Sigmoid colon (tissue), 7 donors: ENCODE measurements around the gene TM9SF4. TPM values are rescaled to one million over a fixed set of nuclear protein-coding genes. Genes with fewer than 3 reads are reported as not detected.
A peak's percentile ranks its signal among the peaks of the same experiment; 100 is the strongest.
"Not testable (repeated sequence)": the region's sequence is repeated elsewhere in the genome, so short reads cannot be mapped to it uniquely, and the experiment has no call there.

Experiments used
- DNase-seq: peaks from one replicate; pipeline ENCODE4 v3.0.0-alpha.2; 2019
- H3K27ac ChIP-seq, 4 donors: fragments of 200-600 bp; sonication (generic); one replicate each; pipeline ENCODE4 v1.5.1; 2016 to 2019; ENCODE audit warnings: mild to moderate bottlenecking in 1 of 4
- H3K27me3 ChIP-seq, 3 donors: fragments of 200-600 bp; sonication (generic); one replicate each; pipeline ENCODE4 v1.5.1; 2019; ENCODE audit warnings: mild to moderate bottlenecking in 1 of 3
- H3K36me3 ChIP-seq, 4 donors: fragments of 200-600 bp; sonication (generic); one replicate each; pipeline ENCODE4 v1.5.1; 2016 to 2019
- H3K4me1 ChIP-seq, 4 donors: fragments of 200-600 bp; sonication (generic); one replicate each; pipeline ENCODE4 v1.5.1; 2017 to 2019
- H3K4me3 ChIP-seq, 4 donors: fragments of 200-600 bp; sonication (generic); one replicate each; pipeline ENCODE4 v1.5.1; 2017 to 2019; ENCODE audit warnings: mild to moderate bottlenecking in 2 of 4, moderate library complexity in 1 of 4
- H3K9me3 ChIP-seq, 4 donors: fragments of 200-600 bp in 3 of 4; sonication (generic) in 3 of 4; one replicate each; pipeline versions ENCODE4 v1.5.1 to v1.6.1; 2013 to 2019
- EP300 ChIP-seq, 4 donors: sonication (generic); formaldehyde crosslinking; IDR thresholded peaks; one replicate each; pipeline ENCODE4 v1.6.1; 2017; ENCODE audit warnings: antibody characterized with exemption in 4 of 4
- POLR2A ChIP-seq, 2 donors: fragments of 450-650 bp; IDR thresholded peaks; one replicate each; pipeline ENCODE4 v1.6.1; 2016; ENCODE audit warnings: antibody characterized with exemption in 2 of 2, mild to moderate bottlenecking in 2 of 2, moderate library complexity in 2 of 2
- POLR2AphosphoS5 ChIP-seq, 4 donors: sonication (generic); formaldehyde crosslinking; IDR thresholded peaks; one replicate each; pipeline ENCODE4 v1.6.1; 2017; ENCODE audit warnings: antibody characterized with exemption in 4 of 4
- WGBS, 2 donors: extraction: QIAGEN DNeasy Blood & Tissue Kit; methylation state at CpG; one replicate each; pipeline ENCODE4 v1.1.7; 2013; 5-methylcytosine and 5-hydroxymethylcytosine counted together
- intact Hi-C: fragments of 100-400 bp; cut with DNase I; formaldehyde crosslinking; loops from one replicate; pipeline ENCODE4 v1.15.1; 2023
- polyA plus RNA-seq, 3 donors: library from polyadenylated mRNA; stranded (reverse); fragments of 200-250 nt; gene quantifications; one replicate each; pipeline ENCODE4 v1.2.3, GENCODE V29; 2013
- total RNA-seq, 4 donors: library from RNA; depleted of rRNA; stranded (reverse); fragments of >200 nt; gene quantifications; one replicate each; pipeline ENCODE4 v1.1.0, GENCODE V29; 2016
- TF ChIP-seq, protein P1 (sequence below), 4 experiments: fragments of 450-650 bp in 3 of 4; fragments of 200-600 bp in 1 of 4; IDR thresholded peaks; one replicate each; pipeline ENCODE4 v1.5.1; 2016 to 2019; ENCODE audit warnings: antibody characterized with exemption in 4 of 4, mild to moderate bottlenecking in 3 of 4, moderate library complexity in 2 of 4
- donor health status: healthy with polysubstance abuse.
- donor health status: Bipolar disorder and iron deficiency.
- donor health status: healthy.

Gene TM9SF4
- total and polyA plus RNA-seq, 7 donors: 6.6 to 38.3 (median 17.1) TPM

DNA sequence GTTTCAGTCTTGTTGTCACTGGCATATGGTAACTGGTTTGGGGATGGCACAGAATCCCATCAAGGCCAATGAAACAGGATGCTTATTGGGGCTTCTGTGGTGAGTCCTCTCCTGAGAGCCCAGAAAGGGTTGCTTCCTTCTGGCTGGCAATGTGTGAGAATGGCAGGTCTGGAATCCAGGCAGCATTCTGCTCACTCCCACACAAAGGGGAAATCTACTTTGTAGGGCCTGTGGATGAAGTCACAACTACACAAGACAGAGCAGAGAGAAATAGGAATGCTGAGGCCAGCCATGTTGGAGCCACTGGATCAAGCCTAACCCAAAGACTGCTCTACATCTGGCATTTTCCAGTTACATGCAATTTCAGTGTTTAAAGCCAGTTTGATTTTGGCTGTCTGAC lies 82.4 kb downstream of the TM9SF4 start:
- Histone ChIP-seq H3K4me3 (no peak overlapping the region), H3K27ac (no peak overlapping the region), H3K27me3 (no peaks in the 10 kb centered on the region), H3K9me3 (no peaks in the 10 kb centered on the region), H3K36me3 (peaks cover under 1 to 22% (median 17%) of the 10 kb centered on the region in 4 donors), H3K4me1 (peaks cover 0 to 46% (median 23%) of the 10 kb centered on the region in 4 donors)
- DNase-seq: no peak
- no peak for TF ChIP-seq EP300 (IDR thresholded peaks at IDR 0.05)
- intact Hi-C loops: loop anchor here (5.0 kb wide), 1 partner anchor 85 kb away; the partner anchor contains the start of gene KIF3B

- Histone ChIP-seq H3K9me3 (no peaks in the 10 kb centered on the region), H3K4me3 (no peak overlapping the region), H3K4me1 (peaks cover 0 to 40% (median 22%) of the 10 kb centered on the region in 4 donors), H3K36me3 (peaks cover 7 to 30% (median 25%) of the 10 kb centered on the region in 4 donors), H3K27me3 (no peaks in the 10 kb centered on the region), H3K27ac (peak overlapping the region in 2 of 4 donors; percentile 39 to 55)
- DNase-seq: no peak
- TF ChIP-seq, protein P1, sequence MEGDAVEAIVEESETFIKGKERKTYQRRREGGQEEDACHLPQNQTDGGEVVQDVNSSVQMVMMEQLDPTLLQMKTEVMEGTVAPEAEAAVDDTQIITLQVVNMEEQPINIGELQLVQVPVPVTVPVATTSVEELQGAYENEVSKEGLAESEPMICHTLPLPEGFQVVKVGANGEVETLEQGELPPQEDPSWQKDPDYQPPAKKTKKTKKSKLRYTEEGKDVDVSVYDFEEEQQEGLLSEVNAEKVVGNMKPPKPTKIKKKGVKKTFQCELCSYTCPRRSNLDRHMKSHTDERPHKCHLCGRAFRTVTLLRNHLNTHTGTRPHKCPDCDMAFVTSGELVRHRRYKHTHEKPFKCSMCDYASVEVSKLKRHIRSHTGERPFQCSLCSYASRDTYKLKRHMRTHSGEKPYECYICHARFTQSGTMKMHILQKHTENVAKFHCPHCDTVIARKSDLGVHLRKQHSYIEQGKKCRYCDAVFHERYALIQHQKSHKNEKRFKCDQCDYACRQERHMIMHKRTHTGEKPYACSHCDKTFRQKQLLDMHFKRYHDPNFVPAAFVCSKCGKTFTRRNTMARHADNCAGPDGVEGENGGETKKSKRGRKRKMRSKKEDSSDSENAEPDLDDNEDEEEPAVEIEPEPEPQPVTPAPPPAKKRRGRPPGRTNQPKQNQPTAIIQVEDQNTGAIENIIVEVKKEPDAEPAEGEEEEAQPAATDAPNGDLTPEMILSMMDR (IDR thresholded peaks at IDR 0.05): no peak
- TF ChIP-seq EP300 (IDR thresholded peaks at IDR 0.05) (no peak), POLR2AphosphoS5 (IDR thresholded peaks at IDR 0.05) (no peak), POLR2A (IDR thresholded peaks at IDR 0.05) (no peak)
- 62 to 81% methylated on average over 3 of the region's 3 CpGs for WGBS, 2 donors
- intact Hi-C loops: loop anchor here (5.0 kb wide), 1 partner anchor 85 kb away; the partner anchor contains the start of gene KIF3B
These were observed 83.2 kb downstream of the TM9SF4 start for GRCh38 chr20:32192698-32193097.

- not testable (repeated sequence) for H3K4me3 ChIP-seq, H3K9me3 ChIP-seq, DNase-seq, H3K27me3 ChIP-seq
- intact Hi-C loops: loop anchor here (5.0 kb wide), 1 partner anchor 84 kb away; the partner anchor contains the start of gene KIF3B
- H3K27ac ChIP-seq: peak overlapping the region in 2 of 4 donors; percentile 39 to 55
- H3K36me3 ChIP-seq: peaks cover 7 to 35% (median 25%) of the 10 kb centered on the region in 4 donors
- 88 to 96% methylated on average over 5 of the region's 5 CpGs for WGBS, 2 donors
- peaks cover 0 to 34% (median 18%) of the 10 kb centered on the region in 4 donors for H3K4me1 ChIP-seq
These were observed 83.8 kb downstream of the TM9SF4 start for GRCh38 chr20:32193336-32193735.

GRCh38 chr20:32193996-32194395 lies 84.5 kb downstream of the TM9SF4 start:
- Histone ChIP-seq H3K27ac (peak overlapping the region in 2 of 4 donors; percentile 39 to 55), H3K9me3 (no peaks in the 10 kb centered on the region), H3K4me3 (no peak overlapping the region), H3K4me1 (peaks cover 0 to 27% (median 11%) of the 10 kb centered on the region in 4 donors), H3K36me3 (peaks cover 7 to 42% (median 25%) of the 10 kb centered on the region in 4 donors), H3K27me3 (no peaks in the 10 kb centered on the region)
- 85 to 86% methylated on average over 6 of the region's 6 CpGs for WGBS, 2 donors
- TF ChIP-seq POLR2AphosphoS5 (IDR thresholded peaks at IDR 0.05): no peak
- no peak for TF ChIP-seq EP300 (IDR thresholded peaks at IDR 0.05)
- TF ChIP-seq POLR2A (IDR thresholded peaks at IDR 0.05): no peak
- TF ChIP-seq, protein P1 (IDR thresholded peaks at IDR 0.05): no peak
- intact Hi-C loops: loop anchor here (5.0 kb wide), 1 partner anchor 83 kb away; the partner anchor contains the start of gene KIF3B
- peak; percentile 10 for DNase-seq

DNA sequence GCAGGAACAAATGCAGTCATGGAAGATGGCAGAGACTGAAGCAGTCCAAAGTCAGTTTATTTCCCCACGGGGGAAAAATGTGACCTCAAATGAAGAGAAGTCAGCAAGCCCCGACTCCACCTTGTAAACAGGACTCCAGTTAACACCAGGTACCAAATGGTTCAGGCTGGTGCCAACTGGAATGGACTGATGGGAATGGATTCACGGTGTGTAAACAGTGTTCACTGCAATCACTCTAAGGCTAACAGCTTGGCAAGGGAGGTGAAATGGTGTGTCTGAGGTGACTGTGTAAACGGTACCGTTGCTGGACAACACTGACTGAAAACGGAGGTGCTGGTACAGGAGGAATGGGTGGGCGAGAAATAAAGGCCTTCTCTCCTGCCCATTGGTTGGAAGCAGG lies 86.1 kb downstream of the TM9SF4 start:
- intact Hi-C loops: no loop called here
- Histone ChIP-seq H3K9me3 (no peaks in the 10 kb centered on the region), H3K4me1 (peaks cover 0 to 19% (median 3%) of the 10 kb centered on the region in 4 donors), H3K36me3 (peaks cover 7 to 58% (median 26%) of the 10 kb centered on the region in 4 donors), H3K27me3 (no peaks in the 10 kb centered on the region), H3K27ac (no peak overlapping the region), H3K4me3 (no peak overlapping the region)
- TF ChIP-seq POLR2AphosphoS5 (IDR thresholded peaks at IDR 0.05): no peak
- TF ChIP-seq EP300 (IDR thresholded peaks at IDR 0.05): no peak
- TF ChIP-seq, protein P1 (IDR thresholded peaks at IDR 0.05): no peak
- TF ChIP-seq POLR2A (IDR thresholded peaks at IDR 0.05): no peak
- 32 to 68% methylated on average over 7 of the region's 7 CpGs for WGBS, 2 donors
- DNase-seq: no peak

DNA sequence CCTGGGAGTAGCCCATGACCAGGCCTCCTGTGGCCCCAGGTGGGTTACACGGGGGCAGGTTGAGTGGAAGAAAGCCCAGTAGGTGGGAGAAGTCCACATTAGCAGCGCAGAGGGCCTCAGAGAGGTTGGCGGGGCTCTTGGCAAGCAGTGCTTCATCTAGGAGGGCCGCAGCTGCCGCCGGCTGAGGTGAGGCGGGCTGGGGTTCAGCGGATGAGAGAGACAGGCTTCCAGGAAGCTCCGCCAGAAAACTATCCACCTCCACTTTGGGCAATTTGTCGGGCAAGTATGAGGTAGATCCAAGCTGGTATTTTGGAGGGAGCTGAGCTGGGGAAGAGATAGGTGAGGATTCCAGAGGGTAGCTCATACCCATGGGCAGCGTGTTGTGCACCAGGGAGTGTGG lies 87.1 kb downstream of the TM9SF4 start:
- H3K27ac ChIP-seq, H3K27me3 ChIP-seq, H3K9me3 ChIP-seq, H3K4me3 ChIP-seq, DNase-seq, intact Hi-C loops: not testable (repeated sequence)
- H3K4me1 ChIP-seq: peaks cover 0 to 19% (median 2%) of the 10 kb centered on the region in 4 donors
- peaks cover 7 to 68% (median 32%) of the 10 kb centered on the region in 4 donors for H3K36me3 ChIP-seq
- 95 to 97% methylated on average over 11 of the region's 11 CpGs for WGBS, 2 donors

GRCh38 chr20:32197136-32197535 lies 87.6 kb downstream of the TM9SF4 start:
- H3K27me3 ChIP-seq, DNase-seq, intact Hi-C loops, H3K27ac ChIP-seq, H3K4me3 ChIP-seq, H3K9me3 ChIP-seq: not testable (repeated sequence)
- WGBS, 2 donors: 94% methylated on average over 20 of the region's 20 CpGs
- H3K4me1 ChIP-seq: peaks cover 0 to 19% (median 2%) of the 10 kb centered on the region in 4 donors
- peaks cover 7 to 72% (median 33%) of the 10 kb centered on the region in 4 donors for H3K36me3 ChIP-seq
